Nephron (organoid): ENCODE measurements around the gene AGO3.

Experiments
- H3K27ac Mint-ChIP-seq, 3 experiments: 2 replicates each; pipeline ENCODE4 v1.8.0; 2020; ENCODE audit warnings: mixed read lengths in 3 of 3, mild to moderate bottlenecking in 2 of 3, moderate library complexity in 1 of 3
- H3K27me3 Mint-ChIP-seq: 2 replicates; pipeline ENCODE4 v1.8.0; 2021; ENCODE audit warnings: low read depth, mild to moderate bottlenecking, moderate library complexity, mixed read lengths
- H3K36me3 Mint-ChIP-seq: 2 replicates; pipeline ENCODE4 v1.8.0; 2020; ENCODE audit warnings: low read depth, mixed read lengths
- H3K4me1 Mint-ChIP-seq: 2 replicates; pipeline ENCODE4 v1.8.0; 2020; ENCODE audit warnings: mixed read lengths
- H3K4me3 Mint-ChIP-seq, 3 experiments: 2 replicates each; pipeline ENCODE4 v1.8.0; 2020; ENCODE audit warnings: mild to moderate bottlenecking in 3 of 3, mixed read lengths in 3 of 3, moderate library complexity in 2 of 3
- H3K9me3 Mint-ChIP-seq: 2 replicates; pipeline ENCODE4 v1.8.0; 2020; ENCODE audit warnings: mixed read lengths
- CTCF ChIP-seq, 3 experiments: fragments of 200-600 bp; sonication (generic); IDR thresholded peaks; one replicate each; pipeline ENCODE4 v1.5.0; 2021; ENCODE audit warnings: antibody characterized with exemption in 3 of 3; ENCODE audit not compliant: unreplicated experiment in 3 of 3

AGO3 gene

GRCh38 chr1:36093226-36093625 is 162.3 kb downstream of the AGO3 start:
- no peak overlapping the region for H3K27ac Mint-ChIP-seq
- H3K4me1 Mint-ChIP-seq, result peaks cover 15% of the 10 kb centered on the region
- H3K36me3 Mint-ChIP-seq, result peaks cover 28% of the 10 kb centered on the region
- H3K27me3 Mint-ChIP-seq, result no peaks in the 10 kb centered on the region
- no peak overlapping the region for H3K4me3 Mint-ChIP-seq
- H3K9me3 Mint-ChIP-seq, result no peaks in the 10 kb centered on the region
- TF ChIP-seq CTCF (IDR thresholded peaks at IDR 0.05; ENCODE audit: unreplicated experiment in 3 of 3), result no peak

GRCh38 chr1:36093929-36094328 is 163.0 kb downstream of the AGO3 start:
- no peak overlapping the region for H3K4me3 Mint-ChIP-seq
- no peak overlapping the region for H3K27ac Mint-ChIP-seq
- peaks cover 15% of the 10 kb centered on the region for H3K4me1 Mint-ChIP-seq
- peaks cover 28% of the 10 kb centered on the region for H3K36me3 Mint-ChIP-seq
- no peak for TF ChIP-seq CTCF (IDR thresholded peaks at IDR 0.05; ENCODE audit: unreplicated experiment in 3 of 3)
- no peaks in the 10 kb centered on the region for H3K9me3 Mint-ChIP-seq
- H3K27me3 Mint-ChIP-seq, result no peaks in the 10 kb centered on the region

- H3K4me1 Mint-ChIP-seq, result peaks cover 10% of the 10 kb centered on the region
- TF ChIP-seq CTCF (IDR thresholded peaks at IDR 0.05; ENCODE audit: unreplicated experiment in 3 of 3), result no peak
- H3K4me3 Mint-ChIP-seq, result no peak overlapping the region
- no peaks in the 10 kb centered on the region for H3K27me3 Mint-ChIP-seq
- no peak overlapping the region for H3K27ac Mint-ChIP-seq
- peaks cover 28% of the 10 kb centered on the region for H3K36me3 Mint-ChIP-seq
- H3K9me3 Mint-ChIP-seq, result no peaks in the 10 kb centered on the region
Measured at GRCh38 chr1:36094621-36095061, 163.7 kb downstream of the AGO3 start.

GRCh38 chr1:36095760-36096405 is 165.0 kb downstream of the AGO3 start:
- Mint-ChIP-seq H3K9me3 (no peaks in the 10 kb centered on the region), H3K27me3 (no peaks in the 10 kb centered on the region), H3K4me3 (no peak overlapping the region), H3K36me3 (peaks cover 24% of the 10 kb centered on the region), H3K27ac (peak overlapping the region in 2 of 3 experiments; percentile 37 to 48), H3K4me1 (peaks cover 5% of the 10 kb centered on the region)
- TF ChIP-seq CTCF (IDR thresholded peaks at IDR 0.05; ENCODE audit: unreplicated experiment in 3 of 3), result no peak

GRCh38 chr1:36096500-36097432 is 165.9 kb downstream of the AGO3 start:
- Mint-ChIP-seq H3K27me3 (no peaks in the 10 kb centered on the region), H3K4me3 (no peak overlapping the region), H3K27ac (peak overlapping the region in 2 of 3 experiments; percentile 37 to 48), H3K36me3 (peaks cover 20% of the 10 kb centered on the region), H3K4me1 (peaks cover 5% of the 10 kb centered on the region), H3K9me3 (no peaks in the 10 kb centered on the region)
- TF ChIP-seq CTCF (IDR thresholded peaks at IDR 0.05; ENCODE audit: unreplicated experiment in 3 of 3), result peak in 1 of 3 experiments; percentile 13
